SU-DHL-6 (cell line): Measurements from ENCODE around the gene SRPRB.

Experiments used
- EZH2phosphoT487 ChIP-seq: fragments of 200-600 bp; sonication (generic), shearing (Covaris generic); conservative IDR thresholded peaks from 2 replicates; pipeline ENCODE4 v1.6.1; 2018; ENCODE audit warnings: mild to moderate bottlenecking, antibody characterized with exemption, low read length, moderate library complexity, mixed read lengths
- TF ChIP-seq, protein P1 (sequence below): fragments of 200-600 bp; sonication (generic); IDR thresholded peaks from one replicate; pipeline ENCODE4 v1.5.1; 2017; ENCODE audit warnings: antibody characterized with exemption, mild to moderate bottlenecking, low read length, moderate library complexity; ENCODE audit not compliant: insufficient read depth, poor library complexity, severe bottlenecking

DNA sequence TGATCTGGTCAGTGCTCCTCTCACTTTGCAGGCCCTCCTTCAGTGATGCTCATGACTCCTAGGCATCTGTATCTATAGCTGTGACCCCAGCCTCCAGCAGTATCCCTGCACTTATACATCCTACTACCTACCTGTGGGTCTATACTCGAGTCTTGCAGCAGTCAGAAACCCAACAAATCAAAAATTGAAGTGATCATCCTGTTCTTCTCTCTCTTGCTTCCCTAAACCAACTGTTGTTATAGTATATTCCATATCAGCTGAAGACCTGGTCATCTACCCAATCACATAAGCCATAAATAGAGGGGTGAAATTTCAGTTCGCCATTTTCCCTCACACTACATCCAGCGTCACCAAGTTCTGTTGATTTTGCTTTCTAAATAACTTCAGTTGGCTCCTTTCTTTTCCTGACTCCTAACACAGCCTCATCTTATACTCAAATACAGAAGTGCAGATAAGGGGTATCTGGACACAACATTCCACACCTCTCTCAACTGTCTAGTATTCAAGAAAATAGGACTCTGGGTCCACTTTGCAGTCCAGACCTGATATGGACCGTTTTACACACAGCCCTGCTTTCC is 25.9 kb upstream of the SRPRB start:
- TF ChIP-seq, protein P1, sequence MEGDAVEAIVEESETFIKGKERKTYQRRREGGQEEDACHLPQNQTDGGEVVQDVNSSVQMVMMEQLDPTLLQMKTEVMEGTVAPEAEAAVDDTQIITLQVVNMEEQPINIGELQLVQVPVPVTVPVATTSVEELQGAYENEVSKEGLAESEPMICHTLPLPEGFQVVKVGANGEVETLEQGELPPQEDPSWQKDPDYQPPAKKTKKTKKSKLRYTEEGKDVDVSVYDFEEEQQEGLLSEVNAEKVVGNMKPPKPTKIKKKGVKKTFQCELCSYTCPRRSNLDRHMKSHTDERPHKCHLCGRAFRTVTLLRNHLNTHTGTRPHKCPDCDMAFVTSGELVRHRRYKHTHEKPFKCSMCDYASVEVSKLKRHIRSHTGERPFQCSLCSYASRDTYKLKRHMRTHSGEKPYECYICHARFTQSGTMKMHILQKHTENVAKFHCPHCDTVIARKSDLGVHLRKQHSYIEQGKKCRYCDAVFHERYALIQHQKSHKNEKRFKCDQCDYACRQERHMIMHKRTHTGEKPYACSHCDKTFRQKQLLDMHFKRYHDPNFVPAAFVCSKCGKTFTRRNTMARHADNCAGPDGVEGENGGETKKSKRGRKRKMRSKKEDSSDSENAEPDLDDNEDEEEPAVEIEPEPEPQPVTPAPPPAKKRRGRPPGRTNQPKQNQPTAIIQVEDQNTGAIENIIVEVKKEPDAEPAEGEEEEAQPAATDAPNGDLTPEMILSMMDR: no peak
- no peak for TF ChIP-seq EZH2phosphoT487
